ENCODE results near the gene KCND2. TPM values are rescaled to one million over a fixed set of nuclear protein-coding genes. Genes with fewer than 3 reads are reported as not detected.

KCND2 gene
- total RNA-seq, 1 donor from 2014 or later = 0.29 TPM

- no peaks in the 10 kb centered on the region for H3K27me3 ChIP-seq (ENCODE audit: control insufficient read depth, insufficient read depth, low read length)
- no peak for TF ChIP-seq CTCF (IDR thresholded peaks at IDR 0.05; ENCODE audit: insufficient read depth, low read length, poor library complexity, severe bottlenecking)
- H3K36me3 ChIP-seq (ENCODE audit: control insufficient read depth, insufficient read depth, low read length) = no peaks in the 10 kb centered on the region
- no peak overlapping the region for H3K4me3 ChIP-seq (ENCODE audit: low read depth, low read length)
- DNase-seq (ENCODE audit: low read depth) = no peak
Observed at GRCh38 chr7:120502825-120503224, 229.8 kb downstream of the KCND2 start.

DNA sequence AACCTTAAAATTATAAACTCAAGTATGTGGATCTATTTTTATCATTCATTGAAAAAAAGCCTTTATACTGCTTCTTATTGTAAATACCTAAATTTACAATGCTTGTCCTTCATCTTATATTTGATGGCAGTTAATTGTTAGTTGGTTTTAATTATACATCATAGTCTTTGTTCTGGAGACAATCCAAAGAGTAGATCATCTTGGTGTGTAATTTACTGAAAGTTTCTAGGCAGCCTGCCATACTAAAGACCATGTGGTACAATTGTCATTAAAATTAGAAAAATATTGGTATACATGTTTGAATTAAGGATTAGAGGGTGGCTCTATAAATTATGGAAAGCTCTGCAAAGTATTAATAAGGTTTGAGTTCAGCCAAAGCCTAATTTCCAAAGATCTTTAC is 231.4 kb downstream of the KCND2 start:
- Histone ChIP-seq H3K36me3 (ENCODE audit: control insufficient read depth, insufficient read depth, low read length) (no peaks in the 10 kb centered on the region), H3K27me3 (ENCODE audit: control insufficient read depth, insufficient read depth, low read length) (no peaks in the 10 kb centered on the region), H3K4me3 (ENCODE audit: low read depth, low read length) (no peak overlapping the region)
- TF ChIP-seq CTCF (IDR thresholded peaks at IDR 0.05; ENCODE audit: insufficient read depth, low read length, poor library complexity, severe bottlenecking) = no peak
- DNase-seq (ENCODE audit: low read depth) = no peak

DNA sequence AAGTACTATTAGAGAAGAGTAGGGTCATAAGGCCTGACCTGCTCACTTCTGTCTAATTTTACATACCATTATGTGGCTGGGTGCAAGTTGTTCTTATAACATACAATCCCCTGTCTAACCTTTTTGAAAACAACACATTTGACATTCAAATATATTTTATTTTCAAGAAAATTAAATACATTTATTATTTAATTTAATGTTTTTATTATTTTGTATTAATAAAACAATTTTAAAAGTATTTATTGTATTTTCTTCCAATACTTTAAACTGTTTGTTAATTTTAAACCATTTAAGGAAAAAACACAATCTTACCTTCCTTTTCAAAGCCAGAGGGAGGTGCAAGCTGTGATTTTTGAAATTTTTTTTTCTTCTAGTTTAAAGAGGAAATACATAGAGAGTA is 232.8 kb downstream of the KCND2 start:
- TF ChIP-seq CTCF (IDR thresholded peaks at IDR 0.05; ENCODE audit: insufficient read depth, low read length, poor library complexity, severe bottlenecking) = no peak
- no peak overlapping the region for H3K4me3 ChIP-seq (ENCODE audit: low read depth, low read length)

DNA sequence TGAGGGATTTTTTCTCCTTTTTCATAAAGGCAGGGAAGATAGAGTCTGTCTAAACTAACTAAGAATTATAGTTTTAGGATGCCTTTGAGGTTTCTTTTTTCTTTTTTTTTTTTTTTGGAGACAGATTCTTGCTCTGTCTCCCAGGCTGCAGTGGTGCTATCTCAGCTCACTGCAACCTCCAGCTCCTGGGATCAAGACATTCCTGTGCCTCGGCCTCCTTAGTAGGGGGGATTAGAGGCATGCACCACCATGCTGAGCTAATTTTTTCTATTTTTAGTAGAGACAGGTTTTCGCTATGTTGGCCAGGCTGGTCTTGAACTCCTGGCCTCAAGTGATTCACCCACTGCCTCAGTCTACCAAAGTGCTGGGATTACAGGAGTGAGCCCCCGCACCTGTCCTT is 239.7 kb downstream of the KCND2 start:
- H3K27me3 ChIP-seq (ENCODE audit: control insufficient read depth, insufficient read depth, low read length) = no peaks in the 10 kb centered on the region
- H3K36me3 ChIP-seq (ENCODE audit: control insufficient read depth, insufficient read depth, low read length) = no peaks in the 10 kb centered on the region
- H3K4me3 ChIP-seq (ENCODE audit: low read depth, low read length) = no peak overlapping the region
- TF ChIP-seq CTCF (IDR thresholded peaks at IDR 0.05; ENCODE audit: insufficient read depth, low read length, poor library complexity, severe bottlenecking) = no peak
- DNase-seq (ENCODE audit: low read depth) = no peak

More for the DNA sequence above, 232.8 kb downstream of the KCND2 start:
- Histone ChIP-seq H3K27me3 (ENCODE audit: control insufficient read depth, insufficient read depth, low read length) (no peaks in the 10 kb centered on the region), H3K36me3 (ENCODE audit: control insufficient read depth, insufficient read depth, low read length) (no peaks in the 10 kb centered on the region)
- no peak for DNase-seq (ENCODE audit: low read depth)

DNA sequence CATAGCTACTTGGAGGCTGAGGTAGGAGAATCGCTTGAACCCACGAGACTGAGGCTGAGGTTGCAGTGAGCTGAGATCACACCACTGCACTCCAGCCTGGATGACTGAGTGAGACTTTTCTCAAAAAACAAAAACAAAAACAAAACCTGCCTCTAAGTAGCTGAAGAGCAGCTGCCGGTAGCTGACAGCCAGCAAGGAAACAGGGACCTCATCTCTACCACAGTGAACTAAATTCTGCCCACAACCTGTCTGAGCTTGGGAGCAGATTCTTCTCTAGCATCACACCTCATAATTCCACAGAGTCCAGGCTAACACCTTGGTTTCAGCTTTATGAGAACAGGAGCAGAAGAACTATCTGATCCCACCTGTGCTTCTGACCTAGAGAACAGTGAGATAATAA is 246.2 kb downstream of the KCND2 start:
- DNase-seq (ENCODE audit: low read depth) = no peak
- Histone ChIP-seq H3K4me3 (ENCODE audit: low read depth, low read length) (no peak overlapping the region), H3K27me3 (ENCODE audit: control insufficient read depth, insufficient read depth, low read length) (no peaks in the 10 kb centered on the region), H3K36me3 (ENCODE audit: control insufficient read depth, insufficient read depth, low read length) (no peaks in the 10 kb centered on the region)
- no peak for TF ChIP-seq CTCF (IDR thresholded peaks at IDR 0.05; ENCODE audit: insufficient read depth, low read length, poor library complexity, severe bottlenecking)

Data from kidney epithelial cell (primary cell).